KOPT-K1 (cell line): ENCODE data around the gene OXCT1.
"Not testable (repeated sequence)": the region's sequence is repeated elsewhere in the genome, so short reads cannot be mapped to it uniquely, and the experiment has no call there.

Experiments used
- H3K27ac ChIP-seq: fragments of 200-600 bp; sonication (generic); 2 replicates; pipeline ENCODE4 v1.5.1; 2016; ENCODE audit warnings: antibody characterized with exemption, mild to moderate bottlenecking, low read depth, low read length; ENCODE audit not compliant: poor library complexity, severe bottlenecking
- H3K36me3 ChIP-seq: fragments of 200-600 bp; sonication (generic); 2 replicates; pipeline ENCODE4 v1.5.1; 2017; ENCODE audit warnings: antibody characterized with exemption, mild to moderate bottlenecking, low read length, moderate library complexity; ENCODE audit not compliant: insufficient read depth
- H3K9me3 ChIP-seq: fragments of 200-600 bp; sonication (generic); 2 replicates; pipeline ENCODE4 v1.5.1; 2017; ENCODE audit warnings: antibody characterized with exemption, low read length, mild to moderate bottlenecking; ENCODE audit not compliant: insufficient read depth, poor library complexity, severe bottlenecking

The OXCT1 gene

GRCh38 chr5:41755705-41756104, 114.5 kb downstream of the OXCT1 start:
- Histone ChIP-seq H3K36me3 (peaks cover 72% of the 10 kb centered on the region), H3K27ac (no peak overlapping the region), H3K9me3 (no peaks in the 10 kb centered on the region)

GRCh38 chr5:41754857-41755256, 115.4 kb downstream of the OXCT1 start:
- Histone ChIP-seq H3K27ac (no peak overlapping the region), H3K36me3 (peaks cover 71% of the 10 kb centered on the region), H3K9me3 (no peaks in the 10 kb centered on the region)

- Histone ChIP-seq H3K36me3 (peaks cover 72% of the 10 kb centered on the region), H3K27ac (no peak overlapping the region), H3K9me3 (no peaks in the 10 kb centered on the region)
Measured at GRCh38 chr5:41751867-41752266, 118.4 kb downstream of the OXCT1 start.

- H3K27ac ChIP-seq = no peak overlapping the region
- H3K36me3 ChIP-seq = peaks cover 75% of the 10 kb centered on the region
- peaks cover 7% of the 10 kb centered on the region for H3K9me3 ChIP-seq
Measured at GRCh38 chr5:41748631-41749030, 121.6 kb downstream of the OXCT1 start.

- peaks cover 7% of the 10 kb centered on the region for H3K9me3 ChIP-seq
- H3K27ac ChIP-seq = no peak overlapping the region
- H3K36me3 ChIP-seq = peaks cover 66% of the 10 kb centered on the region
Measured at GRCh38 chr5:41747708-41748107, 122.5 kb downstream of the OXCT1 start.

- Histone ChIP-seq H3K36me3 (peaks cover 65% of the 10 kb centered on the region), H3K9me3 (peaks cover 7% of the 10 kb centered on the region), H3K27ac (no peak overlapping the region)
Measured at GRCh38 chr5:41747301-41747700, 122.9 kb downstream of the OXCT1 start.

GRCh38 chr5:41742608-41743007, 127.6 kb downstream of the OXCT1 start:
- H3K27ac ChIP-seq, H3K9me3 ChIP-seq: not testable (repeated sequence)
- peaks cover 68% of the 10 kb centered on the region for H3K36me3 ChIP-seq

GRCh38 chr5:41738710-41739354, 131.4 kb downstream of the OXCT1 start:
- Histone ChIP-seq H3K9me3 (no peaks in the 10 kb centered on the region), H3K27ac (no peak overlapping the region), H3K36me3 (peaks cover 71% of the 10 kb centered on the region)

GRCh38 chr5:41736641-41737040, 133.6 kb downstream of the OXCT1 start:
- no peaks in the 10 kb centered on the region for H3K9me3 ChIP-seq
- peaks cover 67% of the 10 kb centered on the region for H3K36me3 ChIP-seq

GRCh38 chr5:41735213-41735612, 135.0 kb downstream of the OXCT1 start:
- Histone ChIP-seq H3K36me3 (peaks cover 64% of the 10 kb centered on the region), H3K9me3 (no peaks in the 10 kb centered on the region), H3K27ac (no peak overlapping the region)

More at GRCh38 chr5:41736641-41737040, 133.6 kb downstream of the OXCT1 start:
- no peak overlapping the region for H3K27ac ChIP-seq

- H3K27ac ChIP-seq, H3K9me3 ChIP-seq: not testable (repeated sequence)
- H3K36me3 ChIP-seq = peaks cover 21% of the 10 kb centered on the region; the same call in 1 of the 2 replicates
Measured at GRCh38 chr5:41729381-41729780, 140.8 kb downstream of the OXCT1 start.

GRCh38 chr5:41728281-41728680, 141.9 kb downstream of the OXCT1 start:
- Histone ChIP-seq H3K27ac (no peak overlapping the region), H3K9me3 (no peaks in the 10 kb centered on the region), H3K36me3 (peaks cover 21% of the 10 kb centered on the region; the same call in 1 of the 2 replicates)

- Histone ChIP-seq H3K9me3 (no peaks in the 10 kb centered on the region), H3K27ac (no peak overlapping the region), H3K36me3 (no peaks in the 10 kb centered on the region)
Measured at GRCh38 chr5:41722359-41722950, 147.8 kb downstream of the OXCT1 start.

GRCh38 chr5:41721516-41721915, 148.7 kb downstream of the OXCT1 start:
- Histone ChIP-seq H3K27ac (no peak overlapping the region), H3K9me3 (no peaks in the 10 kb centered on the region), H3K36me3 (no peaks in the 10 kb centered on the region)

GRCh38 chr5:41716382-41716781, 153.8 kb downstream of the OXCT1 start:
- no peak overlapping the region for H3K27ac ChIP-seq
- no peaks in the 10 kb centered on the region for H3K9me3 ChIP-seq
- no peaks in the 10 kb centered on the region for H3K36me3 ChIP-seq

GRCh38 chr5:41714446-41714845, 155.8 kb downstream of the OXCT1 start:
- not testable (repeated sequence) for H3K27ac ChIP-seq, H3K9me3 ChIP-seq, H3K36me3 ChIP-seq
